Vagina (tissue), 2 donors: Measurements from ENCODE around the gene TRPV2.

Experiments used
- POLR2A ChIP-seq, 2 donors: fragments of 450-650 bp; IDR thresholded peaks; one replicate each; pipeline ENCODE4 v1.6.1; 2017; ENCODE audit warnings: antibody characterized with exemption in 2 of 2, mild to moderate bottlenecking in 2 of 2, moderate library complexity in 2 of 2
- POLR2AphosphoS5 ChIP-seq, 2 donors: sonication (generic); formaldehyde crosslinking; IDR thresholded peaks; one replicate each; pipeline ENCODE4 v1.9.0; 2017; ENCODE audit warnings: antibody characterized with exemption in 2 of 2, mild to moderate bottlenecking in 2 of 2, low read depth in 1 of 2; ENCODE audit not compliant: insufficient read depth in 1 of 2
- TF ChIP-seq, protein P1 (sequence below), 3 experiments: fragments of 450-650 bp in 2 of 3; fragments of 200-600 bp in 1 of 3; sonication (generic) in 1 of 3; IDR thresholded peaks; one replicate each; pipeline ENCODE4 v1.5.1; 2017 to 2019; ENCODE audit warnings: antibody characterized with exemption in 3 of 3, mild to moderate bottlenecking in 2 of 3, moderate library complexity in 2 of 3

DNA sequence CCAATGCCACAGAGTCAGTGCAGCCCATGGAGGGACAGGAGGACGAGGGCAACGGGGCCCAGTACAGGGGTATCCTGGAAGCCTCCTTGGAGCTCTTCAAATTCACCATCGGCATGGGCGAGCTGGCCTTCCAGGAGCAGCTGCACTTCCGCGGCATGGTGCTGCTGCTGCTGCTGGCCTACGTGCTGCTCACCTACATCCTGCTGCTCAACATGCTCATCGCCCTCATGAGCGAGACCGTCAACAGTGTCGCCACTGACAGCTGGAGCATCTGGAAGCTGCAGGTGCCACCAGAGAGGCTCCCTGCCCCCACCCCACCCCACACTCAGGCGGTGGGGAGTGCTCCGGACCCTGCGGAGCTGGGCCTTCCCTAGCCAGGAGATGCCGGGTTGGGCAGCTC is 16.6 kb downstream of the TRPV2 start:
- TF ChIP-seq, protein P1, sequence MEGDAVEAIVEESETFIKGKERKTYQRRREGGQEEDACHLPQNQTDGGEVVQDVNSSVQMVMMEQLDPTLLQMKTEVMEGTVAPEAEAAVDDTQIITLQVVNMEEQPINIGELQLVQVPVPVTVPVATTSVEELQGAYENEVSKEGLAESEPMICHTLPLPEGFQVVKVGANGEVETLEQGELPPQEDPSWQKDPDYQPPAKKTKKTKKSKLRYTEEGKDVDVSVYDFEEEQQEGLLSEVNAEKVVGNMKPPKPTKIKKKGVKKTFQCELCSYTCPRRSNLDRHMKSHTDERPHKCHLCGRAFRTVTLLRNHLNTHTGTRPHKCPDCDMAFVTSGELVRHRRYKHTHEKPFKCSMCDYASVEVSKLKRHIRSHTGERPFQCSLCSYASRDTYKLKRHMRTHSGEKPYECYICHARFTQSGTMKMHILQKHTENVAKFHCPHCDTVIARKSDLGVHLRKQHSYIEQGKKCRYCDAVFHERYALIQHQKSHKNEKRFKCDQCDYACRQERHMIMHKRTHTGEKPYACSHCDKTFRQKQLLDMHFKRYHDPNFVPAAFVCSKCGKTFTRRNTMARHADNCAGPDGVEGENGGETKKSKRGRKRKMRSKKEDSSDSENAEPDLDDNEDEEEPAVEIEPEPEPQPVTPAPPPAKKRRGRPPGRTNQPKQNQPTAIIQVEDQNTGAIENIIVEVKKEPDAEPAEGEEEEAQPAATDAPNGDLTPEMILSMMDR (IDR thresholded peaks at IDR 0.05) = no peak
- TF ChIP-seq POLR2A (IDR thresholded peaks at IDR 0.05) (no peak), POLR2AphosphoS5 (IDR thresholded peaks at IDR 0.05; ENCODE audit: insufficient read depth in 1 of 2, low read depth in 1 of 2) (no peak)
